NCI-H82 treated with DMSO at 0.1 percent for 48 hours (cell line): Measurements from ENCODE around the gene OR2AK2.
A peak's percentile ranks its signal among the peaks of the same experiment; 100 is the strongest.

Source experiments
- DNase-seq: peaks from one replicate; lab custom pipeline; 2025; ENCODE audit not compliant: unreplicated experiment; lab: John Stamatoyannopoulos, UW

OR2AK2 gene

GRCh38 chr1:247964933-247965332 is at the start of gene OR2AK2:
OR2AK2 (plus strand) TSS chr1:247965233; CDS start chr1:247965377, 144 bp downstream.
- no peak for DNase-seq

GRCh38 chr1:247919952-247920351 is 45.1 kb upstream of the OR2AK2 start, which contains the start of gene OR2T8:
OR2T8 (plus strand) TSS chr1:247920252; CDS start chr1:247921018, 766 bp downstream.
- DNase-seq, result no peak

GRCh38 chr1:247923941-247924340 is 41.1 kb upstream of the OR2AK2 start:
- DNase-seq, result no peak

- DNase-seq, result no peak
Observed at GRCh38 chr1:247924868-247925267, 40.2 kb upstream of the OR2AK2 start, which contains the start of gene OR2AJ1. OR2AJ1 (plus strand) TSS chr1:247924889; CDS start chr1:247933769, 8,880 bp downstream.

GRCh38 chr1:247933989-247934388 is 31.0 kb upstream of the OR2AK2 start:
- DNase-seq, result no peak

- no peak for DNase-seq
Observed at GRCh38 chr1:247935781-247936180, 29.3 kb upstream of the OR2AK2 start.

GRCh38 chr1:247936415-247936814 is 28.6 kb upstream of the OR2AK2 start:
- DNase-seq, result no peak

GRCh38 chr1:247936965-247937734 is 27.9 kb upstream of the OR2AK2 start:
- DNase-seq, result peak; percentile 31

- DNase-seq, result no peak
Observed at GRCh38 chr1:247942624-247943023, 22.4 kb upstream of the OR2AK2 start.

GRCh38 chr1:247948558-247948957 is 16.5 kb upstream of the OR2AK2 start, which contains the start of gene OR2L8:
OR2L8 (plus strand) TSS chr1:247948858; CDS start chr1:247948858, 0 bp downstream.
- DNase-seq, result no peak

- DNase-seq, result no peak
Observed at GRCh38 chr1:247953408-247953807, 11.6 kb upstream of the OR2AK2 start.

- no peak for DNase-seq
Observed at GRCh38 chr1:247961791-247962190, 3.2 kb upstream of the OR2AK2 start.

GRCh38 chr1:247962911-247963588 is 2.0 kb upstream of the OR2AK2 start:
- DNase-seq, result no peak

GRCh38 chr1:247966532-247967204 is 1.6 kb downstream of the OR2AK2 start:
- no peak for DNase-seq

- DNase-seq, result no peak
Observed at GRCh38 chr1:247992986-247993385, 28.0 kb downstream of the OR2AK2 start.

- no peak for DNase-seq
Observed at GRCh38 chr1:247998811-247999210, 33.8 kb downstream of the OR2AK2 start.

- DNase-seq, result no peak
Observed at GRCh38 chr1:248000169-248000568, 35.1 kb downstream of the OR2AK2 start.

- DNase-seq, result no peak
Observed at GRCh38 chr1:248007778-248008177, 42.7 kb downstream of the OR2AK2 start.

GRCh38 chr1:248009681-248010080 is 44.6 kb downstream of the OR2AK2 start:
- no peak for DNase-seq

- no peak for DNase-seq
Observed at GRCh38 chr1:248013229-248013710, 48.2 kb downstream of the OR2AK2 start, which contains the start of gene OR2L5. OR2L5 (plus strand) TSS chr1:248013660; CDS start chr1:248021948, 8,288 bp downstream.

- DNase-seq, result no peak
Observed at GRCh38 chr1:248015803-248016202, 50.8 kb downstream of the OR2AK2 start.
